Pulmonary artery endothelial cell (primary cell): ENCODE data around the gene ARMH3. TPM values are rescaled to one million over a fixed set of nuclear protein-coding genes. Genes with fewer than 3 reads are reported as not detected.
"Not testable (repeated sequence)": the region's sequence is repeated elsewhere in the genome, so short reads cannot be mapped to it uniquely, and the experiment has no call there.

Experiments
- DNase-seq: peaks from one replicate; pipeline ENCODE4 v3.0.0-alpha.2; 2011; ENCODE audit warnings: low read depth, low spot score
- total RNA-seq: library from RNA; depleted of rRNA; stranded (reverse); fragments of >200 nt; gene quantifications from 2 replicates; pipeline ENCODE4 v1.2.3, GENCODE V29; 2014

Gene ARMH3
- total RNA-seq, 1 donor from 2014 or later = 7.1 TPM

- no peak for DNase-seq
Observed at GRCh38 chr10:101986624-101986971, 69.4 kb downstream of the ARMH3 start.

GRCh38 chr10:101980677-101981076 is 75.3 kb downstream of the ARMH3 start:
- DNase-seq = not testable (repeated sequence)

- no peak for DNase-seq
Observed at GRCh38 chr10:101974091-101974971, 81.6 kb downstream of the ARMH3 start.

GRCh38 chr10:101972761-101973160 is 83.2 kb downstream of the ARMH3 start:
- DNase-seq = no peak

GRCh38 chr10:101969412-101969922 is 86.5 kb downstream of the ARMH3 start:
- no peak for DNase-seq

- DNase-seq = no peak
Observed at GRCh38 chr10:101968940-101969321, 87.0 kb downstream of the ARMH3 start.

GRCh38 chr10:101968286-101968939 is 87.6 kb downstream of the ARMH3 start:
- no peak for DNase-seq

- DNase-seq = no peak
Observed at GRCh38 chr10:101967713-101968112, 88.3 kb downstream of the ARMH3 start.

GRCh38 chr10:101967119-101967518 is 88.9 kb downstream of the ARMH3 start:
- DNase-seq = no peak

GRCh38 chr10:101965075-101965765 is 90.8 kb downstream of the ARMH3 start:
- no peak for DNase-seq

GRCh38 chr10:101961591-101962498 is 94.1 kb downstream of the ARMH3 start:
- DNase-seq = no peak

- DNase-seq = no peak
Observed at GRCh38 chr10:101960879-101961395, 95.0 kb downstream of the ARMH3 start.

- DNase-seq = no peak
Observed at GRCh38 chr10:101959346-101959916, 96.5 kb downstream of the ARMH3 start.

GRCh38 chr10:101958691-101959090 is 97.3 kb downstream of the ARMH3 start:
- no peak for DNase-seq

- DNase-seq = no peak
Observed at GRCh38 chr10:101956898-101957297, 99.1 kb downstream of the ARMH3 start.

- no peak for DNase-seq
Observed at GRCh38 chr10:101956117-101956516, 99.9 kb downstream of the ARMH3 start.

GRCh38 chr10:101952191-101952590 is 103.8 kb downstream of the ARMH3 start:
- no peak for DNase-seq

- no peak for DNase-seq
Observed at GRCh38 chr10:101950213-101950612, 105.8 kb downstream of the ARMH3 start.

GRCh38 chr10:101941871-101942270 is 114.1 kb downstream of the ARMH3 start:
- peak; percentile 15 for DNase-seq

- no peak for DNase-seq
Observed at GRCh38 chr10:101940916-101941315, 115.1 kb downstream of the ARMH3 start.
